ENCODE results near the gene MUC12. TPM values are rescaled to one million over a fixed set of nuclear protein-coding genes. Genes with fewer than 3 reads are reported as not detected.
A peak's percentile ranks its signal among the peaks of the same experiment; 100 is the strongest.

MUC12 gene
- total and polyA plus RNA-seq, 7 donors, result 0.14 to 553 (median 8.6) TPM

DNA sequence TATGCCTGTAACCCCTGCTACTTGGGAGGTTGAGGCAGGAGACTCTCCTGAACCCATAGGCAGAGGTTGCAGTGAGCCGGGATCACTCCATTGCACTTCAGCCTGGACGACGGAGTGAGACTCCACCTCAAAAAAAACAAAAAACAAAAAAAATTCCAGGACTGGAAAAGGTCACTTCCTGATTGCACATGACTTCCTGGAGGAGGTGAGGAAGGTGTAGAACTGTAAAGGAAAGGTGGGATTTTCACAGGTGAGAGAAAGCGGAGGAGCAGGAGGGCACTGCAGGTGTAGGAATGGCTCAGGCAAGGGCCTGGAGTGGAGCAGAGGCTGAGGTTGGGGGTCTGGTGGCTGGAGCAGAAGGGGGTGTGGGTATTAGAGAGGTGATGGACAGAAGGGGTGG lies 23.3 kb upstream of the MUC12 start:
- H3K9me3 ChIP-seq, result no peaks in the 10 kb centered on the region
- WGBS, 2 donors, result 73 to 86% methylated on average over 4 of the region's 4 CpGs
- H3K27me3 ChIP-seq, result peaks cover 0 to 26% (median 10%) of the 10 kb centered on the region in 3 donors

GRCh38 chr7:100946766-100947365 lies 22.5 kb upstream of the MUC12 start:
- no peaks in the 10 kb centered on the region for H3K36me3 ChIP-seq
- intact Hi-C loops (cut with DNase I), result no loop called here
- H3K27ac ChIP-seq, result no peak overlapping the region
- DNase-seq, result no peak
- no peak for TF ChIP-seq POLR2A (IDR thresholded peaks at IDR 0.05)
- TF ChIP-seq POLR2AphosphoS5 (IDR thresholded peaks at IDR 0.05), result no peak
- no peak for TF ChIP-seq EP300 (IDR thresholded peaks at IDR 0.05)
- TF ChIP-seq CTCF (IDR thresholded peaks at IDR 0.05), result no peak
- peaks cover 0 to 33% (median 10%) of the 10 kb centered on the region in 3 donors for H3K27me3 ChIP-seq
- no peak overlapping the region for H3K4me3 ChIP-seq
- WGBS, 2 donors, result 85 to 93% methylated on average over 11 of the region's 11 CpGs
- H3K9me3 ChIP-seq, result no peaks in the 10 kb centered on the region
- H3K4me1 ChIP-seq, result peaks cover 0 to 10% (median 7%) of the 10 kb centered on the region in 4 donors

More for the DNA sequence above, 23.3 kb upstream of the MUC12 start:
- Histone ChIP-seq H3K4me3 (no peak overlapping the region), H3K4me1 (peaks cover 0 to 10% (median 7%) of the 10 kb centered on the region in 4 donors), H3K36me3 (no peaks in the 10 kb centered on the region), H3K27ac (no peak overlapping the region)
- intact Hi-C loops (cut with DNase I), result no loop called here
- TF ChIP-seq POLR2A (IDR thresholded peaks at IDR 0.05) (no peak), EP300 (IDR thresholded peaks at IDR 0.05) (no peak), POLR2AphosphoS5 (IDR thresholded peaks at IDR 0.05) (no peak), CTCF (IDR thresholded peaks at IDR 0.05) (no peak)
- DNase-seq, result no peak

- H3K36me3 ChIP-seq, result no peaks in the 10 kb centered on the region
- H3K4me3 ChIP-seq, result no peak overlapping the region
- H3K9me3 ChIP-seq, result no peaks in the 10 kb centered on the region
- no peak overlapping the region for H3K27ac ChIP-seq
- WGBS, 2 donors, result 62 to 73% methylated on average over 5 of the region's 5 CpGs
- peaks cover 0 to 3% (median 2%) of the 10 kb centered on the region in 4 donors for H3K4me1 ChIP-seq
- DNase-seq, result no peak
- intact Hi-C loops (cut with DNase I), result no loop called here
- peaks cover 0 to 39% (median 10%) of the 10 kb centered on the region in 3 donors for H3K27me3 ChIP-seq
- TF ChIP-seq EP300 (IDR thresholded peaks at IDR 0.05), result no peak
- TF ChIP-seq POLR2AphosphoS5 (IDR thresholded peaks at IDR 0.05), result no peak
These were observed 21.6 kb upstream of the MUC12 start for GRCh38 chr7:100947792-100948191.

DNA sequence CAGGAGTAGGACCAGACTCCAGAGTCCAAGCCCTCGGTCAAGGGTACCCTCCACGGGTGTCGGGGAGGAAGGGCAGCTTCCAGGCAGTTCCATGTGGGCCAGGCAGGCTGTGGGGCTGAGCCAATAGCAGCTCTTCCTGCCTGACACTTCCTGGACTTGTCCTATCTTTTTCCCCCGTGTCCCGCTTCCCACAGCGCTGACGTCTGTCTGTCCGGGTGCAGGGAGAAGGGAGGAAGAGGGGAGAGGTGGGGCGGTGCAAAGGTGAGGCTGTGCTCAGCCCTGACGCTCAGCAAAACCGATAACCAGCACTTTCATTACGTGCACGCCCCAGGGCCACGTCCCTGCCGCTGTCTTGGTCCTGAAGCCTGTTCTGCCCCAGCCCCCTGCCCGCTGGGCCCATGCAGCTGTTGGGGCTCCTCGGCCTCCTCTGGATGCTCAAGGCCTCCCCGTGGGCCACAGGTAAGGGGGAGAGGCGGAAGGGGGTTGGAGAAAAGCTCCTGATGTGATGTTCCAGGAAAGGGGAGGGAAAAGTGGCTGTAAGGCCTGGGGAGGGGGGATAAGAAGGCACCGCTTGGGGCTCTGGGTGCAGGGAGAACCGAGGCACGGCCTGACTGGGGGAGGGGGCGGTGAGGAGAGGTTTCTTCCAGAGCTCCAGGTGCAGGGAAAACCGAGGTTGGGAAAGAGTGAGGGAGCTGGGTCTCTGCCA lies 20.0 kb upstream of the MUC12 start, which contains the start of gene MUC3A:
TSS of gene MUC3A (plus strand) at position 308 of the 706 bp plus-strand sequence. CDS start at position 399, 91 bp downstream.
- no peak for DNase-seq
- 10 to 15% methylated on average over 24 of the region's 24 CpGs for WGBS, 2 donors
- Histone ChIP-seq H3K27me3 (peaks cover 0 to 39% (median 10%) of the 10 kb centered on the region in 3 donors), H3K27ac (no peak within 1 kb of the TSS), H3K36me3 (no peaks in the 10 kb centered on the region), H3K4me1 (no peaks in the 10 kb centered on the region), H3K9me3 (no peaks in the 10 kb centered on the region), H3K4me3 (no peak within 1 kb of the TSS)
- TF ChIP-seq POLR2A (IDR thresholded peaks at IDR 0.05), result peak in 1 of 2 donors; percentile 16
- TF ChIP-seq CTCF (IDR thresholded peaks at IDR 0.05), result no peak
- intact Hi-C loops (cut with DNase I), result no loop called here

DNA sequence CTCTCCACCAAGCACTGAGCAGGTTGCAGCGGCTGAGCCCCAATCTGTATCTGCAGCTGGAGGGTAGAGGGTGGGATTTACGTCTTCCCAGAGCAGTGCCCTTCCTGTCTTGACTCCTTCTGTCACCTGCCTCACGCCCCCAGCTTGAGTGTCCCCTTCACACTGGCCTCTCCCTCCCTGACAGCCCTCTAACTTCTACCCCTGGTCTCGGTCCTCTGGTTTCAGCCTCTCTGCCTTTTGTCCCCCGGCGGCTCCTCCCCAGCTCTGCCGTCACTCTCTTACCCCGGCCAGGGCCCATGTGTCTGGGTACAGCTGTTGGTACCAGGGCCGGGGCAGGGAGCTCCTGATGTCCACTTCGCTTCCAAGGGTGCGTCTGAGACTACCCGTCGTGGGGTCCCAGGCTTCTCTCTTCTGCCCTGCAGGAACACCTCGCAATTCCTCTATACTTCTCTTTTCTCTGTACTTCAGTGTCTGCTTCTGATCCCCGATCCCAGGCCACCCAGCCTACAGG lies 19.4 kb upstream of the MUC12 start:
- no peak overlapping the region for H3K4me3 ChIP-seq
- TF ChIP-seq POLR2AphosphoS5 (IDR thresholded peaks at IDR 0.05), result no peak
- H3K36me3 ChIP-seq, result no peaks in the 10 kb centered on the region
- H3K9me3 ChIP-seq, result no peaks in the 10 kb centered on the region
- no peak overlapping the region for H3K27ac ChIP-seq
- H3K4me1 ChIP-seq, result no peaks in the 10 kb centered on the region
- H3K27me3 ChIP-seq, result peaks cover 0 to 44% (median 10%) of the 10 kb centered on the region in 3 donors
- WGBS, 2 donors, result 52% methylated on average over 15 of the region's 15 CpGs
- DNase-seq, result no peak
- intact Hi-C loops (cut with DNase I), result no loop called here
